KMS-11 (cell line): ENCODE measurements around the gene TMEM119.
"Not testable (repeated sequence)": the region's sequence is repeated elsewhere in the genome, so short reads cannot be mapped to it uniquely, and the experiment has no call there.

Experiments used
- H2AFZ ChIP-seq: fragments of 200-600 bp; sonication (generic); 2 replicates; pipeline ENCODE4 v1.6.1; 2016; ENCODE audit warnings: antibody characterized with exemption, mixed run types, low read depth
- H3K27ac ChIP-seq: fragments of 200-600 bp; sonication (generic); 2 replicates; pipeline ENCODE4 v1.6.1; 2016; ENCODE audit warnings: mild to moderate bottlenecking, mixed run types
- H3K27me3 ChIP-seq: fragments of 200-600 bp; sonication (generic); 2 replicates; pipeline ENCODE4 v1.6.1; 2017; ENCODE audit warnings: mild to moderate bottlenecking, low read depth, mixed run types, moderate library complexity; ENCODE audit not compliant: insufficient read depth
- H3K36me3 ChIP-seq: fragments of 200-600 bp; sonication (generic); 2 replicates; pipeline ENCODE4 v1.6.1; 2017; ENCODE audit warnings: mild to moderate bottlenecking, mixed run types; ENCODE audit not compliant: insufficient read depth
- H3K4me1 ChIP-seq: fragments of 200-600 bp; sonication (generic); 2 replicates; pipeline ENCODE4 v1.6.1; 2016; ENCODE audit warnings: mild to moderate bottlenecking, low read depth, mixed run types; ENCODE audit not compliant: poor library complexity, severe bottlenecking
- H3K4me2 ChIP-seq: fragments of 200-600 bp; sonication (generic); 2 replicates; pipeline ENCODE4 v1.7.0; 2016; ENCODE audit warnings: mild to moderate bottlenecking, mixed run types
- H3K4me3 ChIP-seq: fragments of 200-600 bp; sonication (generic); IDR thresholded peaks from 2 replicates; pipeline ENCODE4 v1.6.1; 2017; ENCODE audit warnings: low read depth, low read length, mixed read lengths; ENCODE audit not compliant: insufficient read depth
- H3K79me2 ChIP-seq: fragments of 200-600 bp; sonication (generic); 2 replicates; pipeline ENCODE4 v1.6.1; 2016; ENCODE audit warnings: low read depth, mixed run types; ENCODE audit not compliant: insufficient read depth
- H3K9ac ChIP-seq: fragments of 200-600 bp; sonication (generic); 2 replicates; pipeline ENCODE4 v1.6.1; 2016; ENCODE audit warnings: mild to moderate bottlenecking, mixed run types
- H4K20me1 ChIP-seq: fragments of 200-600 bp; sonication (generic); 2 replicates; pipeline ENCODE4 v1.6.1; 2016; ENCODE audit warnings: mild to moderate bottlenecking, mixed run types; ENCODE audit not compliant: insufficient read depth
- CTCF ChIP-seq: fragments of 200-600 bp; sonication (generic); conservative IDR thresholded peaks from 2 replicates; pipeline ENCODE4 v1.6.1; 2017; ENCODE audit warnings: low read depth, mild to moderate bottlenecking, antibody characterized with exemption, low read length, moderate library complexity, mixed read lengths

TMEM119 gene

GRCh38 chr12:108592033-108592909 lies 5.6 kb downstream of the TMEM119 start:
- Histone ChIP-seq H3K4me1 (peaks cover 7% of the 10 kb centered on the region), H3K4me3 (no peak overlapping the region), H4K20me1 (no peaks in the 10 kb centered on the region), H3K36me3 (no peaks in the 10 kb centered on the region), H3K9ac (no peak overlapping the region), H3K4me2 (no peak overlapping the region), H3K27me3 (no peaks in the 10 kb centered on the region), H2AFZ (no peak overlapping the region), H3K79me2 (no peaks in the 10 kb centered on the region), H3K27ac (no peak overlapping the region)
- no peak for TF ChIP-seq CTCF

GRCh38 chr12:108591267-108591980 lies 6.5 kb downstream of the TMEM119 start:
- Histone ChIP-seq H3K4me1 (peaks cover 7% of the 10 kb centered on the region), H3K9ac (no peak overlapping the region), H3K36me3 (no peaks in the 10 kb centered on the region), H3K4me2 (no peak overlapping the region), H2AFZ (no peak overlapping the region), H3K27me3 (no peaks in the 10 kb centered on the region), H3K27ac (no peak overlapping the region), H3K4me3 (no peak overlapping the region), H3K79me2 (no peaks in the 10 kb centered on the region), H4K20me1 (no peaks in the 10 kb centered on the region)
- no peak for TF ChIP-seq CTCF

- not testable (repeated sequence) for H3K79me2 ChIP-seq, H3K4me2 ChIP-seq, H4K20me1 ChIP-seq, H3K27ac ChIP-seq, H3K9ac ChIP-seq, H2AFZ ChIP-seq, H3K4me3 ChIP-seq, H3K27me3 ChIP-seq, H3K36me3 ChIP-seq
- peaks cover 12% of the 10 kb centered on the region for H3K4me1 ChIP-seq
Observed at GRCh38 chr12:108590463-108590862, 7.4 kb downstream of the TMEM119 start.

- Histone ChIP-seq H3K27ac (no peak overlapping the region), H3K4me3 (no peak overlapping the region), H3K36me3 (no peaks in the 10 kb centered on the region), H4K20me1 (no peaks in the 10 kb centered on the region), H3K79me2 (no peaks in the 10 kb centered on the region), H3K4me1 (peaks cover 14% of the 10 kb centered on the region), H3K27me3 (no peaks in the 10 kb centered on the region), H3K9ac (no peak overlapping the region), H3K4me2 (no peak overlapping the region), H2AFZ (no peak overlapping the region)
- TF ChIP-seq CTCF: no peak
Observed at GRCh38 chr12:108589840-108590229, 8.0 kb downstream of the TMEM119 start.
